GM23338 (cell line): ENCODE data around the gene PROB1. TPM values are rescaled to one million over a fixed set of nuclear protein-coding genes. Genes with fewer than 3 reads are reported as not detected.

ENCODE experiments used
- ATAC-seq: fragments of 200-7000 bp; cut with Tn5 transposase; 3 replicates; pipeline ENCODE4 v1.9.1; 2020
- DNase-seq: peaks from one replicate; pipeline ENCODE4 v3.0.0-alpha.2; 2015; ENCODE audit warnings: low spot score
- H2AFZ ChIP-seq: fragments of 200-600 bp; sonication (generic); 2 replicates; pipeline ENCODE4 v1.8.0; 2016; ENCODE audit warnings: antibody characterized with exemption, mild to moderate bottlenecking, moderate library complexity
- H3F3A ChIP-seq: fragments of 200-600 bp; sonication (generic); replicated peaks from 2 replicates; pipeline ENCODE4 v1.8.0; 2017; ENCODE audit warnings: antibody characterized with exemption, mixed run types, low read depth
- H3K27ac ChIP-seq: fragments of 200-600 bp; sonication (generic); 2 replicates; pipeline ENCODE4 v1.6.1; 2016; ENCODE audit warnings: low read depth
- H3K27me3 ChIP-seq: fragments of 200-600 bp; sonication (generic); 2 replicates; pipeline ENCODE4 v1.8.0; 2016; ENCODE audit warnings: mild to moderate bottlenecking, mixed run types, moderate library complexity; ENCODE audit not compliant: insufficient read depth
- H3K36me3 ChIP-seq: fragments of 200-600 bp; sonication (generic); 2 replicates; pipeline ENCODE4 v1.8.0; 2016; ENCODE audit warnings: mild to moderate bottlenecking; ENCODE audit not compliant: insufficient read depth
- H3K4me1 ChIP-seq: fragments of 200-600 bp; sonication (generic); 2 replicates; pipeline ENCODE4 v1.8.0; 2016; ENCODE audit warnings: mild to moderate bottlenecking, moderate library complexity; ENCODE audit not compliant: insufficient read depth
- H3K4me2 ChIP-seq: fragments of 200-600 bp; sonication (generic); 2 replicates; pipeline ENCODE4 v1.7.1; 2017; ENCODE audit warnings: mixed run types
- H3K4me3 ChIP-seq: fragments of 200-600 bp; sonication (generic); 2 replicates; pipeline ENCODE4 v1.6.1; 2016; ENCODE audit warnings: mixed run types
- H3K79me2 ChIP-seq: fragments of 200-600 bp; sonication (generic); replicated peaks from 2 replicates; pipeline ENCODE4 v1.8.0; 2017; ENCODE audit warnings: mild to moderate bottlenecking; ENCODE audit not compliant: insufficient read depth
- H3K9me2 ChIP-seq: fragments of 200-600 bp; sonication (generic); 2 replicates; pipeline ENCODE4 v1.8.0; 2017; ENCODE audit not compliant: insufficient read depth
- H4K20me1 ChIP-seq: fragments of 200-600 bp; sonication (generic); replicated peaks from 2 replicates; pipeline ENCODE4 v1.8.0; 2017; ENCODE audit warnings: mild to moderate bottlenecking; ENCODE audit not compliant: insufficient read depth
- H3K27ac Mint-ChIP-seq: 2 replicates; pipeline ENCODE4 v1.8.0; 2020; ENCODE audit warnings: inconsistent platforms, mild to moderate bottlenecking, moderate library complexity, mixed read lengths
- H3K27me3 Mint-ChIP-seq: 3 replicates; pipeline ENCODE4 v1.8.0; 2022; ENCODE audit warnings: low read depth, mild to moderate bottlenecking, moderate library complexity, mixed read lengths, inconsistent platforms; ENCODE audit not compliant: insufficient read depth, poor library complexity
- H3K36me3 Mint-ChIP-seq: 3 replicates; pipeline ENCODE4 v1.8.0; 2021; ENCODE audit warnings: low read depth, mild to moderate bottlenecking, inconsistent platforms, moderate library complexity, mixed read lengths
- H3K4me1 Mint-ChIP-seq: 3 replicates; pipeline ENCODE4 v1.8.0; 2020; ENCODE audit warnings: mild to moderate bottlenecking, inconsistent platforms, mixed read lengths
- H3K4me3 Mint-ChIP-seq: 3 replicates; pipeline ENCODE4 v1.8.0; 2021; ENCODE audit warnings: moderate library complexity, mild to moderate bottlenecking, inconsistent platforms, mixed read lengths
- H3K9me3 Mint-ChIP-seq: 3 replicates; pipeline ENCODE4 v1.8.0; 2020; ENCODE audit warnings: moderate library complexity, mild to moderate bottlenecking, inconsistent platforms, mixed read lengths
- CTCF ChIP-seq, 2 experiments: fragments of 200-600 bp in 1 of 2; sonication (generic) in 1 of 2; conservative IDR thresholded peaks; 2 replicates each; pipeline versions ENCODE4 v1.5.1 to v1.6.1; 2016 to 2017; ENCODE audit warnings: antibody characterized with exemption in 2 of 2, low read depth in 2 of 2, mild to moderate bottlenecking in 2 of 2, moderate library complexity in 1 of 2
- ETS1 ChIP-seq: IDR thresholded peaks from 2 replicates; pipeline ENCODE4 v1.6.1; 2016; ENCODE audit warnings: antibody characterized with exemption
- EZH2phosphoT487 ChIP-seq: fragments of 200-600 bp; sonication (generic); IDR thresholded peaks from one replicate; pipeline ENCODE4 v1.8.1; 2018; ENCODE audit warnings: antibody characterized with exemption; ENCODE audit not compliant: unreplicated experiment
- JUNB ChIP-seq: IDR thresholded peaks from one replicate; pipeline ENCODE4 v1.6.1; 2016; ENCODE audit warnings: antibody characterized with exemption; ENCODE audit not compliant: unreplicated experiment
- POLR2AphosphoS5 ChIP-seq: IDR thresholded peaks from 2 replicates; pipeline ENCODE4 v1.6.1; 2016; ENCODE audit warnings: antibody characterized with exemption, low read depth
- REST ChIP-seq: IDR thresholded peaks from one replicate; pipeline ENCODE4 v1.6.1; 2018; ENCODE audit warnings: antibody characterized with exemption; ENCODE audit not compliant: unreplicated experiment
- ZNF331 ChIP-seq: fragments of 250-450 bp; sonication (Bioruptor Pico); IDR thresholded peaks from 2 replicates; pipeline ENCODE4 v1.5.0; 2020; ENCODE audit warnings: low read depth, mild to moderate bottlenecking, moderate library complexity
- ZNF462 ChIP-seq: fragments of 250-450 bp; sonication (Bioruptor Pico); IDR thresholded peaks from 2 replicates; pipeline ENCODE4 v1.5.0; 2020; ENCODE audit warnings: mild to moderate bottlenecking, moderate library complexity
- polyA plus RNA-seq: library from polyadenylated mRNA; unstranded; fragments of >200 nt; fragmentation: Nextera tagmentation; extraction: Ambion mirVana; gene quantifications from 2 replicates; pipeline ENCODE4 v1.2.1, GENCODE V29; 2016
- total RNA-seq: library from RNA; depleted of rRNA; stranded (reverse); fragments of >200 nt; shearing (Covaris generic); gene quantifications from 2 replicates; pipeline ENCODE4 v1.2.3, GENCODE V29; 2014

The PROB1 gene
- total and polyA plus RNA-seq, 2 experiments from 2014 or later, result 0.73 to 2.7 TPM

- no peak for TF ChIP-seq REST
Measured at GRCh38 chr5:139415869-139416268, 21.0 kb upstream of the PROB1 start (continued).

GRCh38 chr5:139415221-139415861 is 20.4 kb upstream of the PROB1 start:
- peaks cover 15% of the 10 kb centered on the region for H3K36me3 Mint-ChIP-seq
- no peak overlapping the region for H3K27ac Mint-ChIP-seq
- no peaks in the 10 kb centered on the region for H3K27me3 ChIP-seq
- ATAC-seq (no peak), DNase-seq (no peak)
- H3K9me3 Mint-ChIP-seq, result no peaks in the 10 kb centered on the region
- no peaks in the 10 kb centered on the region for H4K20me1 ChIP-seq
- H3F3A ChIP-seq, result 0 out of 2 replicates have a peak, but pooled peaks cover 3% of the 10 kb centered on the region
- no peaks in the 10 kb centered on the region for H3K4me1 ChIP-seq
- peaks cover 14% of the 10 kb centered on the region for H3K4me1 Mint-ChIP-seq
- H3K4me3 Mint-ChIP-seq, result no peak overlapping the region
- no peak overlapping the region for H3K4me3 ChIP-seq
- H3K79me2 ChIP-seq, result no peaks in the 10 kb centered on the region
- H3K9me2 ChIP-seq, result no peaks in the 10 kb centered on the region
- H3K36me3 ChIP-seq, result peaks cover 1% of the 10 kb centered on the region; the same call in 1 of the 2 replicates
- no peak overlapping the region for H3K4me2 ChIP-seq
- no peak overlapping the region for H2AFZ ChIP-seq
- peak overlapping the region; percentile 45; the same call in 1 of the 2 replicates for H3K27ac ChIP-seq
- no peaks in the 10 kb centered on the region for H3K27me3 Mint-ChIP-seq
- TF ChIP-seq JUNB, result no peak
- no peak for TF ChIP-seq EZH2phosphoT487
- TF ChIP-seq ZNF462 (CRISPR knock-in tag), result no peak
- TF ChIP-seq POLR2AphosphoS5, result no peak
- TF ChIP-seq ZNF331 (CRISPR knock-in tag), result no peak
- TF ChIP-seq CTCF (conservative IDR thresholded peaks at IDR 0.05; ENCODE audit: low read depth in 2 of 2), result no peak
- TF ChIP-seq ETS1, result no peak
